ENCODE measurements around the gene NTRK2. TPM values are rescaled to one million over a fixed set of nuclear protein-coding genes. Genes with fewer than 3 reads are reported as not detected.

NTRK2 gene
- total and polyA plus RNA-seq, 4 donors: 0.26 to 1.4 (median 0.56) TPM

DNA sequence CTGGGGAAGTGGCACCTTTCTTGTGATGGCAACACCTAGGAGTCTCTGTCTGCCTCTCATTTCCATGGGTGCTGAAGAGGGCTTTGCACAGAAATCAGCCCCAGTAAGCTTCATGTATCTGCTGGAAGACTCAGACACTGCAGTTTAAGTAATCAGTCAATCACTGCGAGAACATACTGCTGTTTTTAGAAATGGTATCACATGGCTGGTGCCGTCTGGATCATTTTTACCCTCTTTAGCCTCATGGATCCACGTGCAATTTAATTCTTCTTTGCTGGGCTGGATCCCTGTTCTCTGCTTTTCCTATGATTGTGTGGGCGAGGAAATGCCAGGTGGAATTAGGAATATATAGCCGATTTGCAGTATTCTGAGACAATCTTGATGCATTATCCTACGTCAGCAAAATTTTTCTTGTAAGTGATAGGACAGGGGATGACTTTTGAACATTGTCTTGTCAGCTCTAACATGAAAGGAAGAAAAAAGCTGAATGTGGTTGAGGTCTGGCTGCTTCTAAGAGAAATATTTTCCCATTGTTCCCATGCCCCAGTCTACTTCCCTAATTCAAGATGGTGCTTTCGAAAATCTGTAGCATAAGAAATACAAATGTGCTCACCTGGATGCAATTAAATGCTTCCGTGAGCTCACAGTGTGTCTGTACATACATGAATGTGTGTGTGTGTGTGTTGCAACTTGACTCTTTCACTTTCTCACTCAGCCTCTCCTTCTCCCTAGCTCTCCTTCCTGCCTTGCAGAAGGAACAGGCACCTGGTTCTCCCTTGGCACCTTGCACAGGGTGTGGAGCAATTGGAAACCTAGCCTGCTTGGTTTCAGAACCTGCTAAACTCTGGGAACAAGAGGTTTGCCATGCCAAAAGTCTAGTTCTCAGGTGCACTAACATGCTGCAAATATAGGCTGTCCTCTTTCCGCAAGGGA is 281.6 kb downstream of the NTRK2 start (continued):
- TF ChIP-seq, protein P1, sequence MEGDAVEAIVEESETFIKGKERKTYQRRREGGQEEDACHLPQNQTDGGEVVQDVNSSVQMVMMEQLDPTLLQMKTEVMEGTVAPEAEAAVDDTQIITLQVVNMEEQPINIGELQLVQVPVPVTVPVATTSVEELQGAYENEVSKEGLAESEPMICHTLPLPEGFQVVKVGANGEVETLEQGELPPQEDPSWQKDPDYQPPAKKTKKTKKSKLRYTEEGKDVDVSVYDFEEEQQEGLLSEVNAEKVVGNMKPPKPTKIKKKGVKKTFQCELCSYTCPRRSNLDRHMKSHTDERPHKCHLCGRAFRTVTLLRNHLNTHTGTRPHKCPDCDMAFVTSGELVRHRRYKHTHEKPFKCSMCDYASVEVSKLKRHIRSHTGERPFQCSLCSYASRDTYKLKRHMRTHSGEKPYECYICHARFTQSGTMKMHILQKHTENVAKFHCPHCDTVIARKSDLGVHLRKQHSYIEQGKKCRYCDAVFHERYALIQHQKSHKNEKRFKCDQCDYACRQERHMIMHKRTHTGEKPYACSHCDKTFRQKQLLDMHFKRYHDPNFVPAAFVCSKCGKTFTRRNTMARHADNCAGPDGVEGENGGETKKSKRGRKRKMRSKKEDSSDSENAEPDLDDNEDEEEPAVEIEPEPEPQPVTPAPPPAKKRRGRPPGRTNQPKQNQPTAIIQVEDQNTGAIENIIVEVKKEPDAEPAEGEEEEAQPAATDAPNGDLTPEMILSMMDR (IDR thresholded peaks at IDR 0.05; ENCODE audit: low read depth, low read length, missing input control): no peak
- no peak for TF ChIP-seq YY1 (IDR thresholded peaks at IDR 0.05)

DNA sequence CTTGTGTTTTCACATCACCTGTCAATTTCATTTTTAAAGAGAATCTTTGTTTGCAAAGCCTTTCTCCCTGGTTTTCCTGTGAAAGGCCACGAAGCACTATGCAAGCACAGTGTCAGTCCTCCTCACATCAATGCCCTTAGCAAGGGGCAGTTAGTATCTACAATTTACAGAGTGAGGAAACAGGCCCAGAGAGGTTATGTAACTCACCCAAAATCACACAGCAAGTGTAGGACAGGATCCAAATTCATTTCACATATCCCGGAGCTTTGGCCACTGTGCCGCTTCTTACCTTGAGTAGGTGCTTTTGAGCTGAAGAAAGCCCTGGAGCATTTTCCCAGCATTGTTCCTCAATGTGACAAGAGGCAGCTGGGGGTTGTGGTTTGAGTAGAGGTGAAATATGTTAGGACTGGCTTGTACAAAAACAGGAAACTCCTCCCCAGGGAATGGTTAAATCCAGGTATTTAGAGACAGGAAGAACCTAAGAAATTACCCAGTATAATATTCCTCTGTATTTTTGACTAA is 283.8 kb downstream of the NTRK2 start:
- TF ChIP-seq YY1 (IDR thresholded peaks at IDR 0.05): no peak
- TF ChIP-seq, protein P1 (IDR thresholded peaks at IDR 0.05; ENCODE audit: low read depth, low read length, missing input control): no peak
- TF ChIP-seq, protein P2, sequence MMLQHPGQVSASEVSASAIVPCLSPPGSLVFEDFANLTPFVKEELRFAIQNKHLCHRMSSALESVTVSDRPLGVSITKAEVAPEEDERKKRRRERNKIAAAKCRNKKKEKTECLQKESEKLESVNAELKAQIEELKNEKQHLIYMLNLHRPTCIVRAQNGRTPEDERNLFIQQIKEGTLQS (IDR thresholded peaks at IDR 0.05): no peak
- TF ChIP-seq, protein P3, sequence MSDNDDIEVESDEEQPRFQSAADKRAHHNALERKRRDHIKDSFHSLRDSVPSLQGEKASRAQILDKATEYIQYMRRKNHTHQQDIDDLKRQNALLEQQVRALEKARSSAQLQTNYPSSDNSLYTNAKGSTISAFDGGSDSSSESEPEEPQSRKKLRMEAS (IDR thresholded peaks at IDR 0.05): no peak
- TF ChIP-seq TAF1 (conservative IDR thresholded peaks at IDR 0.05): no peak
- no peak for TF ChIP-seq HNF4G (IDR thresholded peaks at IDR 0.05)
- no peak for TF ChIP-seq HNF4A (conservative IDR thresholded peaks at IDR 0.05)
- TF ChIP-seq RXRA (IDR thresholded peaks at IDR 0.05): no peak
- TF ChIP-seq JUND (IDR thresholded peaks at IDR 0.05): no peak
- TF ChIP-seq RAD21 (IDR thresholded peaks at IDR 0.05): no peak
- no peak for TF ChIP-seq EGR1 (IDR thresholded peaks at IDR 0.05; ENCODE audit: low read depth in 2 of 2)
- no peak for TF ChIP-seq FOXA1 (IDR thresholded peaks at IDR 0.05)
- Histone ChIP-seq H3K27me3 (ENCODE audit: control insufficient read depth in 4 of 4, insufficient read depth in 4 of 4, low read length in 3 of 4) (peaks cover 0 to 8% (median 0%) of the 10 kb centered on the region in 4 donors), H3K36me3 (ENCODE audit: control insufficient read depth in 4 of 4, insufficient read depth in 3 of 4, low read depth in 1 of 4, low read length in 3 of 4) (no peaks in the 10 kb centered on the region), H3K4me1 (ENCODE audit: control insufficient read depth in 4 of 4, insufficient read depth in 4 of 4, low read length in 3 of 4) (no peaks in the 10 kb centered on the region), H3K4me3 (ENCODE audit: low read depth in 1 of 3, low read length in 3 of 3) (no peak overlapping the region), H3K9ac (ENCODE audit: low read depth in 1 of 2, low read length in 2 of 2) (no peak overlapping the region), H3K27ac (ENCODE audit: low read depth in 1 of 2, low read length in 2 of 2) (no peak overlapping the region), H3K9me3 (ENCODE audit: control insufficient read depth in 4 of 4, low read length in 3 of 4) (no peaks in the 10 kb centered on the region)
- WGBS: 95% methylated on average over 3 of the region's 3 CpGs
- DNase-seq (ENCODE audit: low spot score): no peak
